ENCODE measurements around the gene CCDC12.

DNA sequence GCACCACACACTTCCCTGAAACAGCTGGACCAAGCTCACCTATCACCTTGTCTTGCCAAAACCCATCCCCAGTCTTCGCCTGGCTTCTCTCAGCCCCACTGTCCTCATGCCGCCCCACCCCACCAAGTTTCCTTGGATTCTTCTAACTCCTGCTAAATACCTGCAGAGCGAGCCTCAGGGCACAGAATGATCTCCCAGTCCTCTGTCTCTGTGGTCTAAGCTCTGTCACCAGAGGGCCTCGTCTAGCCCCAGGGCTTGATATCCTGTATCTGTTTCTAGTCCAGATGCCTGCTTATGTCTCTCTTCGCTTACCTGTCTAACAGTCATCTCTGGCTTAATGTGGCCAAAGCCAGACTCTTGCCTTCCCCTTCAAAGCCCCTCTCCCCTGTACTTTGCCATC lies 9.7 kb downstream of the CCDC12 start:
- TF ChIP-seq, protein P1, sequence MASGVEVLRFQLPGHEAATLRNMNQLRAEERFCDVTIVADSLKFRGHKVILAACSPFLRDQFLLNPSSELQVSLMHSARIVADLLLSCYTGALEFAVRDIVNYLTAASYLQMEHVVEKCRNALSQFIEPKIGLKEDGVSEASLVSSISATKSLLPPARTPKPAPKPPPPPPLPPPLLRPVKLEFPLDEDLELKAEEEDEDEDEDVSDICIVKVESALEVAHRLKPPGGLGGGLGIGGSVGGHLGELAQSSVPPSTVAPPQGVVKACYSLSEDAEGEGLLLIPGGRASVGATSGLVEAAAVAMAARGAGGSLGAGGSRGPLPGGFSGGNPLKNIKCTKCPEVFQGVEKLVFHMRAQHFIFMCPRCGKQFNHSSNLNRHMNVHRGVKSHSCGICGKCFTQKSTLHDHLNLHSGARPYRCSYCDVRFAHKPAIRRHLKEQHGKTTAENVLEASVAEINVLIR (CRISPR knock-in tag; IDR thresholded peaks at IDR 0.05), result no peak
- TF ChIP-seq EP300 (IDR thresholded peaks at IDR 0.05; ENCODE audit: low read length) (no peak), EZH2 (IDR thresholded peaks at IDR 0.05; ENCODE audit: borderline replicate concordance, low read depth, low read length) (no peak), MAFK (IDR thresholded peaks at IDR 0.05; ENCODE audit: low read length) (no peak), YY1 (IDR thresholded peaks at IDR 0.05; ENCODE audit: borderline replicate concordance in 1 of 3, control insufficient read depth in 1 of 3, extremely low read depth in 1 of 3, insufficient read depth in 3 of 3, insufficient read length in 1 of 3, insufficient replicate concordance in 2 of 3, low read depth in 1 of 3, low read length in 2 of 3) (no peak)
